ENCODE results near the gene NTRK3.

DNA sequence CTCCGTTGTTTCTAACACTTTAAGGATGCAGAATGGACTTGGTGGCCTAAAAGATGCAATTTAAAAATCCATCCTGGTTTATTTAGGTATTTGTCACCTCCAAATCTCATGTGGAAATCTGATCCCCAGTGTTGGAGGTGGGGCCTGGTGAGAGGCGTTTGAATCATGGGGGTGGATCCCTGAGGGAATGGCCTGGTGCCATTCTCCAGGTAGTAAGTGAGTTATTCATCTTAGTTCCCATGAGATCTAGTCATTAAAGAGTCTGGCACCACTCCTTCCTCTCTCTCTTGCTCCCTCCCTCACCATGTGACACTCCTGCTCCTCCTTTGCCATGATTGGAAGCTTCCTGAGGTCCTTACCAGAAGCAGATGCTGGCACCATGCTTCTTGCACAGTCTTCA, 339.1 kb downstream of the NTRK3 start:
- TF ChIP-seq, protein P1, sequence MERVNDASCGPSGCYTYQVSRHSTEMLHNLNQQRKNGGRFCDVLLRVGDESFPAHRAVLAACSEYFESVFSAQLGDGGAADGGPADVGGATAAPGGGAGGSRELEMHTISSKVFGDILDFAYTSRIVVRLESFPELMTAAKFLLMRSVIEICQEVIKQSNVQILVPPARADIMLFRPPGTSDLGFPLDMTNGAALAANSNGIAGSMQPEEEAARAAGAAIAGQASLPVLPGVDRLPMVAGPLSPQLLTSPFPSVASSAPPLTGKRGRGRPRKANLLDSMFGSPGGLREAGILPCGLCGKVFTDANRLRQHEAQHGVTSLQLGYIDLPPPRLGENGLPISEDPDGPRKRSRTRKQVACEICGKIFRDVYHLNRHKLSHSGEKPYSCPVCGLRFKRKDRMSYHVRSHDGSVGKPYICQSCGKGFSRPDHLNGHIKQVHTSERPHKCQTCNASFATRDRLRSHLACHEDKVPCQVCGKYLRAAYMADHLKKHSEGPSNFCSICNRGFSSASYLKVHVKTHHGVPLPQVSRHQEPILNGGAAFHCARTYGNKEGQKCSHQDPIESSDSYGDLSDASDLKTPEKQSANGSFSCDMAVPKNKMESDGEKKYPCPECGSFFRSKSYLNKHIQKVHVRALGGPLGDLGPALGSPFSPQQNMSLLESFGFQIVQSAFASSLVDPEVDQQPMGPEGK (CRISPR knock-in tag; IDR thresholded peaks at IDR 0.05; ENCODE audit: borderline replicate concordance) = no peak
- TF ChIP-seq ZC3H10 (CRISPR knock-in tag; IDR thresholded peaks at IDR 0.05) (no peak), RARB (CRISPR knock-in tag; IDR thresholded peaks at IDR 0.05) (no peak)

Data from SK-N-SH treated with all-trans-retinoic acid at 6 μM for 48 hours (cell line).